ENCODE measurements around the gene GBP3.
"Not testable (repeated sequence)": the region's sequence is repeated elsewhere in the genome, so short reads cannot be mapped to it uniquely, and the experiment has no call there.

The GBP3 gene, protein sequence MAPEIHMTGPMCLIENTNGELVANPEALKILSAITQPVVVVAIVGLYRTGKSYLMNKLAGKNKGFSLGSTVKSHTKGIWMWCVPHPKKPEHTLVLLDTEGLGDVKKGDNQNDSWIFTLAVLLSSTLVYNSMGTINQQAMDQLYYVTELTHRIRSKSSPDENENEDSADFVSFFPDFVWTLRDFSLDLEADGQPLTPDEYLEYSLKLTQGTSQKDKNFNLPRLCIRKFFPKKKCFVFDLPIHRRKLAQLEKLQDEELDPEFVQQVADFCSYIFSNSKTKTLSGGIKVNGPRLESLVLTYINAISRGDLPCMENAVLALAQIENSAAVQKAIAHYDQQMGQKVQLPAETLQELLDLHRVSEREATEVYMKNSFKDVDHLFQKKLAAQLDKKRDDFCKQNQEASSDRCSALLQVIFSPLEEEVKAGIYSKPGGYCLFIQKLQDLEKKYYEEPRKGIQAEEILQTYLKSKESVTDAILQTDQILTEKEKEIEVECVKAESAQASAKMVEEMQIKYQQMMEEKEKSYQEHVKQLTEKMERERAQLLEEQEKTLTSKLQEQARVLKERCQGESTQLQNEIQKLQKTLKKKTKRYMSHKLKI

DNA sequence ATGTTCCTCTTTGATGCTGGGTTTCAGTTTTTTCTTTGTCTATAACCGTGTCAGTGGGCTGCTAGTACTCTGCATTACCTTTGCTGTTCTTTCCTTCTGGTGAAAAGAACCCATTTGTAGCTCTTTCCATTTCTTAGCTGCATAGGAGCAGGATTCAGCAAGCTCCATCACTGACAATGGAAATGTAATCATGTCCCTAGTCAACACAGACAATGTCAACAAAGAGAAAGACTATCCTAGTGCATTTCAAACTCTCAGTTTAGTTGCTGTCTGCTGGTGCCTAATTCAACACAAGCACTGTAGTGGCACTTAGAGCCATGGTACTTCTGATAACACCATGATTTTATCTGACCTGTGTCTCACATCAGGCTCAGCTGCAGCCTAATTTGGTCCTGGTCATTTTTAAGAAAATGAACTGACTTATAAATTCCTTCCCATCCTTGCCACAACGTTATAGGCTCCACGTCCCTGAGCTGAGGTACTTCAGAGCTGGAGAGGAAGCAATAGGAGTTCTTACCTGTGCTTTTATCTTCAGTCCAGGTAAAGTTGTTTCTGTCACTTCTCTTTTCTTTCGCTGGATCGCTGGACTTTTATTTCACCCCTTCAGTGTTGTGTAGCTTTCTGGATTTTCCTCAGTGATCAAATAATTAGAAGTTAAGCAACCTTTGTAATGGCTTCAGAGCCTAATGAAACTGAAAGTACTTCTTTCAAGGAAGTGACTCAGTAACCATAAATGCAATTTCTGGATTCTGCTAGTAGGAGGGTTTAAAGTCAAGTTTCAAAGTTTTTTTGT is at the start of gene GBP3:
TSS of gene GBP3 (minus strand) at position 700 of the 793 bp plus-strand sequence. CDS start 2,145 bp downstream, outside the sequence.
- peak; percentile 63 for DNase-seq

DNA sequence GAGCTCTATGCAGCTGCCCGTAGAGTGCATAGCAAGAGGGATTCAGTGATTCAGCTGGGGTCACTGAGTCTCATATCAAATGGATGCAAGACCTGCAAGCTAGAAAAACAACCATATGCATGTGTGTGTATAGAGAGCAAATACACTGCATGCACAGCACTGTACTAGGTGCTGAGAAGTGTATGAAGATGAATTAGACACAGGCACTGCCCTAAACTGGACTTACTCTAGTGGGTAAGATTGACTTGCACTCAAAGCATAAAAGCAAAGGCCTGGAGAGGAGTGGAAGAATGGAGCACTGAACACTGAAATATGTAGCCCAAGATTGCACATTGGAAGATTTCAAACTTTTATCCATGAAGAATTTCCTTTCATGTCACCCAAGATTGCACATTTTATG is 47.8 kb upstream of the GBP3 start:
- no peak for DNase-seq

DNA sequence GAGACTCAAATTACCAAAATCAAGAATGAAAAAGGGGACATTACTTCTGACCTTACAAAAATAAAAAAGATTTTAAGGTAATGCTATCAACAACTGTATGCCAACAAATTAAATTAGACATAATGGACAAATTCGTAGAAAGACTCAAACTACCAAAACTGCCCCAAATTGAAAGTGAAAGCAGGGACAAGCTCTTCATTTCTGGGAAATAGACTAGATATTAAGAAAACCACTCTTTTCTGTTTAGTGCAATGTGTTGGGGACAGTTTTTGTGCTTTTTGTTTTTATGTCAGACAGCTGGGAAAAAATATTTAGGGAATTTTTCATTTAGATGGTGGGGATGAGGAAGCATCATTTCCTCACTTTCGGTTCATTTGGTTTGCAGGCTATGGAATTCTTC is 47.3 kb upstream of the GBP3 start:
- no peak for DNase-seq

DNA sequence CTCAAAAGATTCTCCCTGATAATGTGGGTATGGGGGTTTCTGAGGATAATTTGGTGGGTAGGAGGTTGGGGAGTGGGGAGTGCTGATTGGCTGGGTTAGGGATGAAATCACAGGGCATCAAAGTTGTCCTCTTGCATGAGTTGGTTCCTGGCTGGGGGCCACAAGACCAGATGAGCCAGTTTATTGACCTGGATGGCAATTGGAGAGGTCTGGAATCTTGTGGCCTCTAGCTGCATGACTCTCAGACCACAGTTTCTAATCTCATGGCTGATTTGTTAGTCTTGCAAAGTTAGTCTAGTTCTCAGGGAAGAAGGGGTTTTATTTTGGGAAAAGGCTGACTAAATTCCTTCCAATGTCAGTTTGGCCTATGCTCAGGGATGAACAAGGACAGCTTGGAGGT is 45.6 kb upstream of the GBP3 start:
- DNase-seq: peak; percentile 79

DNA sequence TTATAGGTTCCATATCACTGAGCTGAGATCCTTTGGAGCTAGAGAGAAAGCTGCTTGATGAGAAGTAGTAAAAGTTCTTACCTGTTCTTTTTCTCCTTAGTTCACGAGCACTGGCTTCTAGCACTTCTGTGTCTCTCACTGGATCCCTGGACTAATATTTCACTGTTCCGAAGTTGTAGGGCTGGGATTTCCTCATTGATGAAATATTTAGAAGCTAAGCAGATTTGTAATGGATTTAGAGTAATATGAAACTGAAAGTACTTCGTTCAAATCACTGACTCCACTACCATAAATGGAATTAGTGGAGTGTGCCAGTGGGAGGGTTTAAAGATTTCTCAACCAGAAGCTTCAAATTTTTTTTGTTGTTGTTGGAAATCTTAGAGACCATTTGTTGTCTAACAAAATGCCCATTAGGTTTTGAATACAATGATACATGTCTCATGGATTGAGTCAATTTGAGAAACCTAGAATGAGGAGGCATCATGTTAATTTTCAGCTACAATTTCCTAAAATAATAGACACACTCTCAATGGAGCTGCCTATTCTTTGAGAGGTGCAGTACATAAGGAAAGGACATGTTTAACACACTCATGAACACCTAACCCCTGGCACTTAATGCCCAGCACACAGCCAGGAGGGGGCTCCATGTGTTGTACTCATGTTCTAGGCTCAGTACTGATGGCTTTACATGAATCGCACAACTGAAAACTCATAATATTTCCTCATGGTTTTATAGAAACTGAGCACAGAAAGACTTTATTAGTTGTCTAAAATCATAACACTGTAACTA is 42.6 kb upstream of the GBP3 start, which contains the start of gene GBP1:
TSS of gene GBP1 (minus strand) at position 130 of the 790 bp plus-strand sequence. CDS start 1,974 bp downstream, outside the sequence.
- DNase-seq: peak; percentile 82

DNA sequence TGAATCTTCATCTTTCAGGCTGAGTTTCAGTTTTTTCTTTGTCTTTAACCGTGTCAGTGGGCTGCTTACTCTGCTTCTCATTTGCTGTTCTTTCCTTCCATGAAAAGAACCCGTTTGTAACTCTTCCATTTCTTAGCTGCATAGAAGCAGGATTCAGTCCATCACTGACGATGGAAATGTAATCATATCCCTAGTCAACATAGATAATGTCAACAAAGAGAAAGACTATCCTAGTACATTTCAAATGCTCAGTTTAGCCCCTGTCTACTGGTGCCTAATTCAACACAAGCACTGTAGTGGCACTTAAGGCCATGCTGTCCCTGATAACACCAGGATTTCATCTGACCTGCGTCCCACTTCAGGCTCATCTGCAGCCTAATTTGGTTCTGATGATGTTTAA is 42.0 kb upstream of the GBP3 start:
- DNase-seq: no peak

DNA sequence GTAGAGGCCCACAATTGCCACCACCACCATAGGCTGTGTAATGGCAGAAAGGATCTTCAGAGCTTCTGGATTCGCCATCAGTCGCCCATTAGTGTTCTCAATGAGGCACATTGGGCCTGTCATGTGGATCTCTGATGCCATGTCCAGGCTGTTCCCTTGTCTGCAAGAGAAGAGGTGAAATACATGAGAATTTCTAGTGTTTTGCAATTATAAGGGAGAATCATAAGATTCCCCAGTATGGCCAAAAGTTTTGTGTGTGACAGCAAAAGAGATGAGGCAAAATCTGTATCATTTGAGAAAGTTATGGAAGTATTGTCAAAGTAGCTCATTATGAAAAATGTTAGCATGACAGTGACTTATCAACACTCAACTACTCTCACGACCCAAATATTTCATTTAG is 40.4 kb upstream of the GBP3 start:
- DNase-seq: no peak

DNA sequence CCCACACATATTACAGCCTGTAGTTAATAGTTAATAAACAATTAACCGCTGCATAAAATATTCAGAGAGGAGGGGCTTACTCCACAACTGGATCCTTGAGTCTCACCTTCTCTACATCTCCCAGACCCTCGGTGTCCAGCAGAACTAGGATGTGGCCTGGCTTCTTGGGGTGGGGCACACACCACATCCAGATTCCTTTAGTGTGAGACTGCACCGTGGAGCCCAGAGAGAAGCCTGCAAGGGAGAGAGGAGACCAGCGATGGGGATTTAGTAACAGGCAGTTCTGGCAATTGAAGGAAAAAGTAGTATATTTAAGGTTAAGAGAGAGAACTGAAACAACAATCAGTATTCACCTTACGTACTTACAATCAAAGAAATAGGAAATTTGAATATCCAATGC is 37.4 kb upstream of the GBP3 start:
- no peak for DNase-seq

DNA sequence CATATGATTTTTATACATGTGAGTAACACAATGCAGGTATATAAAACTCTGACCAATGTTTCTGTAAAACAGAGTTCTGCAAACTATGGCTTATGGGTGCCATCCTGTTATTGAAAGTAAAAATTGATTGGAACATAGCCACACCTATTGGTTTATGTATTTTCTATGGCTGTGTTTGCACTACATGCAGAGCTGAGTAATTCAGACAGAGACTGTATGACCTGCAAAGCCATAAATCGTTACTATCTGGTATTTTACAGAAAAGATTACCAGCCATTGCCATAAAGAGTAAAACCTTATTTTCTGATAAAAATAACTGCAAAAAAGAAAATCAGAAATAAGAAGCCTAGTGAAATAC is 29.3 kb upstream of the GBP3 start:
- DNase-seq: no peak

DNA sequence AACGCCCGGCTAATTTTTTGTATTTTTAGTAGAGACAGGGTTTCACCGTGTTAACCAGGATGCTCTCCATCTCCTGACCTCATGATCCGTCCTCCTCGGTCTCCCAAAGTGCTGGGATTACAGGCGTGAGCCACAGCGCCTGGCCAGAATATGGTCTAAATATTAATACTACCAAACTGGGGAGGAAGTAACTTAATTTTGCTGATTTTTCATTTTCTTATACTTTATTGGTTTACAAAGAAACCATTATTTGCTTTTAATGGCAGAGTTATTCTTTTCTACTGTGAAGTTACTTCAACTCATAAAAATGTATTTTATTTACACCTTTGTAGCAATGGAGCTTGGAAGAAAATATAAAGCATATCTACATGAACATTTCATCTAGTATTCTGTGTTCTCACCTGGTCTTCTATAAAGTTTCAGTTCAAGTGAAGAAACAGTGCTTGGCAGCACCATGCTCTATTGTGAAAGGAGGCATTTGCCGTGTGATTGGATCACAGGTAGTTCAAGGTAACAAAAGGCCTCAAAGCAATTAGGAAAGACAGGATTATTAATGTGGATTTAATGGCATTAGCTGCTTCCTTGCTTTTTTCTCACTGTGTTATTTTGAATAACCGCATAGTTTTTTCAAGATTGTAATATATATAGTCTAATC is 28.8 kb upstream of the GBP3 start:
- DNase-seq: no peak

DNA sequence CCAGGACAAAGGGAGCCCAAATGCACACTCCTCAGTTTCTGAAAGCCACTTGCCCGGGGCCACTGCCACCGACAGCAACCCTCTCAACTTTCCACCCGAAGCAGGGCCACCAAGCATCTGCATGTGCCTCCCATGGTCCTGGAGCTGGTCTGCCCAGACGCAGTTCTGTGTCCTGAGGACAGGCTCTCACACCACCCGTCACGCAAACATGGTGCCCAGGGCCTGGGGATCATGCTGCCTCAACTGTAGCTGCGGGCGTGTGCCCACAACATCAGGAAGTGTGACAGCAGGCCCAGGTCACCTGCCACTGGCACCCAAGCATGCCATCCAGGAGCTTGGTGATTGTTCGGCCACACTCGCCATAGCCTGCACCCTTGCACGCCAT is 28.0 kb upstream of the GBP3 start:
- DNase-seq: no peak

DNA sequence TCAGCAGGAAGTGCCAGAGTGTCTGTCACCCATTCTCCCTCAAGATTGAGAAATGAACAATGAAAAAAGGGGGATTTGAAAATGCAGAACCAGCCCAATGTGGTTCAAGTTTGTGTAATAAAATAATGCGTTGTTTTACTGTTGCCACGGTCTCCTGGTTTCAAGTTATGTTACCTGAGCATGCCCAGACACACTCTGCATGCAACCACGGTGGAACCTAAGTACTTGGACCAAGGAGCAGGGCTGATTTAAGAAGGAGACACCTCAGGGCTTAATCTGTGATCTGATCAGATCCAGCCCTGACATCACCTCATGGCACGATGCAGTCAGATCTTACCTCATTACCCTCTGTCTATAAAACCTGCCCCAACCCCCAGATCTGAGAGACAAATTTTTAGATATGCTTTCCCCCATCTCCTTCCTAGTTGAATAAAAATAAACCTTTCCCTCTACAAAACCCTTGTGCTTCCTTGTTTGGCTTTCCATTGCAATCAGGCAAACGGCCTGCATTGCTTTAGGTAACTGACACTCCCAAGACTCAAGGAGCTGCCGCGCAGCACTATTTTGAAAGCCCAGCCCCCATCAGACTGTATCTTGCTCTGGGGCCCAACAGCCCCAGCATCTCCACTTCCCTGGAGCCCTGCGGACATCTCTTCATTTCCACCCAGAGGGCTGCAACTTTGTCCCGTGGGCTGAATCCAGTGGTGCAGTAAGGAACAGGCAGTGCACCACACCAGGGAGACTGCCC is 27.4 kb upstream of the GBP3 start:
- not testable (repeated sequence) for DNase-seq

DNA sequence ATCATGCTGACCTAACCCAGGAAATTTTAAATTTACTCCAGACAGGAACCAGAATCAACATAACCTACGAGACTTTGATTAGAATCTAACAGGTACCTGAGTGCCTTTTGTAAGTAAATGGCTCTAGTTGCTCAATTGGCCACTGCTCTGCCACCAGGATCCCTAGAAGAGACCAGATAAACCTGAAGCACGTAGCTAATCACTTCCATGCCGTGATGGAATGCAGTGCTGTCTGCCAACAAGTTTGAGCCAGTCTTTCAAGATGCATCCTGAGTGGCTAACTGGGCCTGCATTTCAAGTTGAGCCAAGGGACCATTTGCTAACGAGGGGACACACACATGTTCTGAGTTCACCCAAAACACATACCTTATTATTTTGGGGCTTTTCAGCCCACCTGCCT is 26.5 kb upstream of the GBP3 start:
- not testable (repeated sequence) for DNase-seq

DNA sequence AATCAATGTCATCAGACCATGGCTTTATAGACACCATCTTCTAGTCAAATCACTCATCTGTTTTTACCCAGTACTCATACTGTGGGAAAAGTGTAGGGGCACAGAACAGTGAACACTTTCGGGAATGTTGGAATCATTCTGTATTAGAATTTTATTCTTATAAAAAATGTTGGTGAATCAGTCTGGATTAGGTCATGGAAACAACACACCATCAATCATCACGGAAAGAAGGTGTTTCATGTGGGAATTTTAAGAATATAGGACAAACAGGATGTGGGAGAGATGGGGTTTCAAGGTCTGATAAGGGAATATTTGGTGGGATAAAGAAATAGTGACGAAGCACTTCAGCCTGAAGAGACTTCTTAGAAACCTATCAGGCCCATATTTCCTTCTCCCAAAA is 25.1 kb upstream of the GBP3 start:
- peak; percentile 67 for DNase-seq

DNA sequence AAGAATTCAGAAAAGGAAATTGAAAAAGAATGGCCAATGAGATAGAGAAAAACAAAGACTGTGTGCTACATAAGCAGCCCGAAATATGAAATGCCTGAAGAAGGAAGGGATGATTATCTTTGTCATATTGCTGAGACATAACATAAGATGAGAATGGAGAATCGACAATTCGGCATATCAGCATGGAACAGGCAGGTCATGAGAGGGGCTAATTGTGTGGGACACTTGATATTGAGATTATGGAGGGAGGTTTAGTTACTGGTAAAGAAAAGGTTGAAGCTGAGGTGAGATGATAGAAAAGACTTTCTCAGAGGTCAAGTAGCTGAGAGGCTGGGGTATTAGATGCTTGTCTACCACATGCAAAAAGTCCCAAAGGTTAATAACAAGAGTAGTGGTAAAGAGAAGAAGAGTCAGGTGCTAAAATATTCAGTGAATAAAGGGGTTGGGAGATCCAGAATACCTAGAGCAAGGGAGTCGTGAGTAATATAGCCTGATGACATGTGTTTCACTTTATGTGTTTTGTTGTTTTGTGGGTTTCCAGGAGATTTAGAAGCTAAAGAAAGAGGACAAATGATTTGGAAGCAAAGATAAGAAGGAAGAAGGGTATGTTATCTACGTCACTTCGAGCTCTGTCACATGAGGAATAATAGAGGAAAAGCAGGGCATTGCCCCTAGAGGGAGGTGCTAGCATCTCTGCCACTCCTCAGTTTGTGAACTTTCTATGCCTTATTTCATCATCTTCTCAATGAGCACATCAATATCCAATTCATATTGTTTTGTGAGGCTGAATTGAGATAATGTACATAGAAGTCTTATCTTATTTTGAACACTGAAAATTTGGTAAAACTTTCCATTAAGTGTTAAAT is 23.9 kb upstream of the GBP3 start:
- DNase-seq: not testable (repeated sequence)

DNA sequence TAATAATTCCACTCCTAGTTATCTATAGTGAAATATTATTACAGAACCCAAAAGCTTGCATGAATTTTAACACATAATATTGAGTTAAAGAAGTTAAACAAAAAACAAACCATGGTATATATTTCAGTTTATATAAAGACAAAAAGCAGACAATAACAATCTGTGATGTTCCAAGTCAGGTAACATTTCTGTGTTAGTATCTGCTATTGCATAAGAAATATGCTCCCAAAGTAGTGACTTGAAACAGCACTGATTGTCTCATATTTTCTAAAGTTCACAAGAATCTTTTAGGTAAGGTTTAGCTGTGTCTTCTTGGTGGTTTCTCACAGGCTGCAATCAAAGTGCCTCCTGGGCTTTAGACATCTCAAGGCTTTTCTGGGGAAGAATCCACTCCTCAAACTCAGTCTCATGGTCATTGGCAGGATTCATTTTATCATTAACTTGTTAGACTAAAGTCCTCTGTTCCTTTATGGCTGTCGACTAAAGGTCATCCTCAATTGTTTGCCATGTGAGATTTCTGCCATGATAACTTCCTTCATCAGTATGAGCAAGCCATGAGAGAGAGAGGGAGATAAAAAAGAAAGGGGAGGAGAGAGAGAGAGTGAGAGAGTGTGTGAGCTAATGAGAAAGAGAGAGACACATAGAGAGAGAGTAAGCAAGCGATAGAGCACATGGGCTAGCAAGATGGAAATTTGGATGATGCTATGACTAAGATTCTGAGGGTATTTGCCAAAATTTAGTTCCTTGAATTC is 22.5 kb upstream of the GBP3 start:
- no peak for DNase-seq

DNA sequence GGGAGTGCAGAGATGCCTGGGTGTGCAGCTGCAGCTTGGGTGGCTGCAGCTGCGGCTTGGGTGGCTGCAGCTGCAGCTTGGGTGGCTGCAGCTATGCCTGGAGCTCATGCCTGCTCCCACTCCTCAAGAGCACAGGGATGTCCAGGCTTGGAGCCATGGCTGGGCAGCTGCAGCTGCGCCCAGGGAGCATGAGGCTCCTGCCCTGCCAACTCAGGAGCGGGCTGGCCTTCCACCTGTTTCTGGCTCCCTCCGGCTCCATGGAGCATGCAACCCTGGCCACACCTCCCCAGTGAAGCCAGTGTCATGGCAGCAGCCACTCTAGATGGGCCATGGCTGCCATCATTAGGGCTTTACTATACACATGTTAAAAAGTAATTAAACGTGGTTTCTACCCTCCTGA is 21.3 kb upstream of the GBP3 start:
- no peak for DNase-seq

DNA sequence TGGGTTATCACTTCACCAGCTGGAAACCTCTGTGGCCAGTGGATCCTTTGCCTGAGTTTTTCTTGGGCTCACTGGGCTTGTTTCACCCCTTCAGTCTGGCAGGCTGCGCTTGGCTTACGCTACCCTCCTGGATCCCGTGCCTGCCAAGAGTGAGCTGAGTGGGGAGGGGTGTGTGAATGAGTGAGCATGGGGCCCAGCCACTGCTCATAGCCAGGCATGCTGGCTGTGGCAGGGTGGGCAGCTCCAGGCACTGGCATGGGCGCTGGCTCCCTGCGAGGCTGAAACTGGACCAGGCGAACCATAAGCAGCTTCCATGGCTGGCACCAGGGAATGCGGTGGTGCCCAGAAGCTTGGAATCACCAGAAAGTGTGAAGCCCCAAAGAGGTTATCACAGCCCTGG is 19.8 kb upstream of the GBP3 start:
- DNase-seq: no peak

DNA sequence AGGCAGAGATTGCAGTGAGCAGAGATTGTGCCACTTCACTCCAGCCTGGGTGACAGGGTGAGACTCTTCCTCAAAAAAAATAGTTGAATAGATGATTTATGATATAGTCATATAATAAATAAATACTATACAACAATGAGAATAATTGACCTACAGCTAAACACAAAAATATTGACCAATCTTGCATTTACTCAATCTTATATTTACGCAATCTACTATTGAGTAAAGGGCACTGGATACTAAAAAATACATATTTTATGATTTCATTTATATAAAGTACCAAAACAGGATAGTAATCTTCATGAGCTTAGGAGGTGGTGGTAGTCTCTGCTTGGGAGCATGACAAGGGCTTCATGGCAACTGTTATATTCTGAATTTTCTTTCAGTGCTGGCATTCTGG is 19.1 kb upstream of the GBP3 start:
- DNase-seq: no peak

DNA sequence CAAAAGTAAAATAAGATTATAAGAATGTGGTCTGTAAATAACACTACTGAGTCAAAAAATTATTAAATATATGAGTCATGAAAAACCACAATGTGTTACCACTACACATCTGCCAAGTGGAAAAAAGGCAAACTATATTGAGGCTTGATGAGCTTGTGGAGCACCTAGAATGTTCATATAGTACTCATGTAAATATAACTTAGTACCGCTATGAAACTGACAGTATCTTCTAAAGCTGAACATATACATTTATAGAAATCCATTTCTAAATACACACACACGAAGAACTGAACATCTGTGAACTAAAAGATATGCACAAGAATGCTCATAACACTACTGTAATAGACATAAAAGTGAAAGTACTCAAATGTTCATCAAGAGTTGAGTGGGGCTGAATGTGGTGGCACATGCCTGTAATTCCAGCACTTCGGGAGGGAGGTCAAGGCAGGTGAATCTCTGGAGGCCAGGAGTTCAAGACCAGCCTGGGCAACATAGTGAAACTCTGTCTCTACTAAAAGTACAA is 18.5 kb upstream of the GBP3 start:
- DNase-seq: peak; percentile 79

Measured in fibroblast of upper back skin (primary cell).